Measurements from ENCODE around the gene RBM38.

- TF ChIP-seq CTCF (IDR thresholded peaks at IDR 0.05; ENCODE audit: low read depth, low read length) (no peak), EZH2phosphoT487 (IDR thresholded peaks at IDR 0.05; ENCODE audit: low read depth) (no peak)
Observed at GRCh38 chr20:57384486-57384885, 6.7 kb upstream of the RBM38 start.
